HCT116 (cell line): ENCODE measurements around the gene CAMTA2. TPM values are rescaled to one million over a fixed set of nuclear protein-coding genes. Genes with fewer than 3 reads are reported as not detected.

Source experiments
- ATAC-seq: fragments of 200-7000 bp; cut with Tn5 transposase; 2 replicates; pipeline ENCODE4 v1.9.1; 2020; ENCODE audit warnings: mild to moderate bottlenecking, moderate library complexity
- BruUV-seq: library from RNA; stranded (reverse); fragments of 400-500 nt; replicated peaks from 2 replicates; lab custom pipeline; 2021; lab: Mats Ljungman, UMichigan
- CTCF ChIA-PET: fragments of 300-600 bp; sonication (Branson Sonifier 250); formaldehyde crosslinking; loops from one replicate; lab custom pipeline; 2021; ENCODE audit warnings: antibody characterized with exemption; lab: Charles Lee
- POLR2A ChIA-PET: fragments of 300-600, 350-600 bp; sonication (Branson Sonifier 250); formaldehyde crosslinking; loops from one replicate; lab custom pipeline; 2021; ENCODE audit warnings: antibody characterized with exemption; lab: Charles Lee
- RAD21 ChIA-PET, 2 experiments: fragments of 300-600 bp; sonication (Branson Sonifier 250); formaldehyde crosslinking; loops; one replicate each; lab custom pipeline; 2023; ENCODE audit warnings: low total read pairs in 2 of 2; ENCODE audit not compliant: uncharacterized antibody in 2 of 2, unreplicated experiment in 2 of 2, low non-redundant PET in 1 of 2; lab: Charles Lee
- DNase-seq: peaks from one replicate; pipeline ENCODE4 v3.0.0-alpha.2; 2010; ENCODE audit warnings: low read depth, low spot score
- H2AFZ ChIP-seq: fragments of 200-600 bp; shearing (Covaris generic), sonication (generic); 2 replicates; pipeline ENCODE4 v1.6.1; 2017; ENCODE audit warnings: low read depth, mixed run types, mixed read lengths, antibody characterized with exemption, low read length; ENCODE audit not compliant: poor library complexity, severe bottlenecking
- H3K27ac ChIP-seq: 2 replicates; pipeline ENCODE4 v1.5.1; 2012; ENCODE audit warnings: low read depth, low read length
- H3K27me3 ChIP-seq: fragments of 200-600 bp; sonication (generic); 2 replicates; pipeline ENCODE4 v1.6.1; 2016; ENCODE audit warnings: mixed run types, low read length, mixed read lengths; ENCODE audit not compliant: insufficient read depth
- H3K36me3 ChIP-seq, 2 experiments: fragments of 200-500 bp in 1 of 2; fragments of 200-600 bp in 1 of 2; sonication (Bioruptor generic) in 1 of 2; sonication (generic) in 1 of 2; 2 replicates each; pipeline versions ENCODE4 v1.5.1 to v1.6.1; 2014 to 2016; ENCODE audit warnings: low read length in 2 of 2, inconsistent platforms in 1 of 2, mixed read lengths in 1 of 2, mixed run types in 1 of 2; ENCODE audit not compliant: insufficient read depth in 2 of 2, control insufficient read depth in 1 of 2
- H3K4me1 ChIP-seq, 2 experiments: fragments of 200-600 bp in 1 of 2; sonication (generic) in 1 of 2; 2 replicates each; pipeline versions ENCODE4 v1.5.1 to v1.6.1; 2012 to 2017; ENCODE audit warnings: low read length in 2 of 2, inconsistent platforms in 1 of 2, mild to moderate bottlenecking in 1 of 2, mixed read lengths in 1 of 2, mixed run types in 1 of 2, moderate library complexity in 1 of 2; ENCODE audit not compliant: insufficient read depth in 2 of 2, control insufficient read depth in 1 of 2
- H3K4me2 ChIP-seq: fragments of 200-600 bp; sonication (generic); 2 replicates; pipeline ENCODE4 v1.6.1; 2017; ENCODE audit warnings: mixed run types, low read length, mixed read lengths
- H3K4me3 ChIP-seq, 2 experiments: fragments of 200-600 bp in 1 of 2; sonication (generic) in 1 of 2; replicated peaks in 1 of 2; 2 replicates each; pipeline ENCODE4 v1.5.1; 2011 to 2016; ENCODE audit warnings: low read length in 2 of 2, control low read depth in 1 of 2, low read depth in 1 of 2, mild to moderate bottlenecking in 1 of 2, mixed read lengths in 1 of 2, mixed run types in 1 of 2
- H3K79me2 ChIP-seq: fragments of 200-600 bp; sonication (generic); 2 replicates; pipeline ENCODE4 v1.6.1; 2017; ENCODE audit warnings: mild to moderate bottlenecking, mixed run types, low read length, moderate library complexity, mixed read lengths; ENCODE audit not compliant: insufficient read depth
- H3K9ac ChIP-seq: fragments of 200-600 bp; sonication (generic); 2 replicates; pipeline ENCODE4 v1.6.1; 2016; ENCODE audit warnings: low read length, mixed read lengths
- H3K9me2 ChIP-seq: fragments of 200-600 bp; sonication (generic), shearing (Covaris generic); 2 replicates; pipeline ENCODE4 v1.6.1; 2017; ENCODE audit warnings: mixed run types, mild to moderate bottlenecking, moderate library complexity; ENCODE audit not compliant: insufficient read depth
- H3K9me3 ChIP-seq, 2 experiments: fragments of 200-500 bp in 1 of 2; fragments of 200-600 bp in 1 of 2; sonication (Bioruptor generic) in 1 of 2; sonication (generic) in 1 of 2; 2 replicates each; pipeline ENCODE4 v1.6.1; 2014 to 2017; ENCODE audit warnings: low read length in 2 of 2, mixed read lengths in 2 of 2, inconsistent platforms in 1 of 2, low read depth in 1 of 2, mild to moderate bottlenecking in 1 of 2, mixed run types in 1 of 2, moderate library complexity in 1 of 2; ENCODE audit not compliant: control insufficient read depth in 1 of 2, insufficient read depth in 1 of 2
- H4K20me1 ChIP-seq: fragments of 200-600 bp; sonication (generic), shearing (Covaris generic); 2 replicates; pipeline ENCODE4 v1.6.1; 2017; ENCODE audit warnings: mixed run types, mild to moderate bottlenecking, moderate library complexity; ENCODE audit not compliant: insufficient read depth
- ATF3 ChIP-seq: IDR thresholded peaks from 2 replicates; pipeline ENCODE4 v1.6.1; 2012
- CBX3 ChIP-seq: IDR thresholded peaks from 2 replicates; pipeline ENCODE4 v1.6.1; 2012; ENCODE audit warnings: low read depth
- CEBPB ChIP-seq: IDR thresholded peaks from 2 replicates; pipeline ENCODE4 v1.6.1; 2012; ENCODE audit warnings: low read depth
- CTCF ChIP-seq, 3 experiments: fragments of 200-600 bp in 1 of 3; sonication (generic) in 1 of 3; IDR thresholded peaks in 2 of 3; conservative IDR thresholded peaks in 1 of 3; 2 replicates each; pipeline ENCODE4 v1.5.1; 2012 to 2017; ENCODE audit warnings: low read depth in 2 of 3, low read length in 2 of 3, antibody characterized with exemption in 1 of 3, borderline replicate concordance in 1 of 3, control low read depth in 1 of 3, mild to moderate bottlenecking in 1 of 3, mixed read lengths in 1 of 3, mixed run types in 1 of 3, moderate library complexity in 1 of 3; ENCODE audit not compliant: insufficient read depth in 1 of 3
- EGR1 ChIP-seq: IDR thresholded peaks from 2 replicates; pipeline ENCODE4 v1.6.1; 2012; ENCODE audit warnings: low read depth
- ELF1 ChIP-seq: IDR thresholded peaks from 2 replicates; pipeline ENCODE4 v1.6.1; 2012; ENCODE audit warnings: low read depth, borderline replicate concordance
- EZH2 ChIP-seq: fragments of 200-600 bp; sonication (generic); IDR thresholded peaks from 2 replicates; pipeline ENCODE4 v1.6.1; 2017; ENCODE audit warnings: antibody characterized with exemption, mixed run types
- EZH2phosphoT487 ChIP-seq: fragments of 200-600 bp; IDR thresholded peaks from 2 replicates; pipeline ENCODE4 v1.6.1; 2018; ENCODE audit warnings: antibody characterized with exemption, borderline replicate concordance
- FOSL1 ChIP-seq: IDR thresholded peaks from 2 replicates; pipeline ENCODE4 v1.6.1; 2012; ENCODE audit warnings: low read depth
- JUND ChIP-seq: IDR thresholded peaks from 2 replicates; pipeline ENCODE4 v1.6.1; 2012
- POLR2A ChIP-seq: IDR thresholded peaks from 2 replicates; pipeline ENCODE4 v1.7.0; 2011; ENCODE audit warnings: borderline replicate concordance; ENCODE audit not compliant: insufficient read depth, insufficient read length; ENCODE audit errors: extremely low read depth
- POLR2AphosphoS5 ChIP-seq: IDR thresholded peaks from 2 replicates; pipeline ENCODE4 v1.6.1; 2011; ENCODE audit warnings: mild to moderate bottlenecking, low read depth, low read length, moderate library complexity
- RAD21 ChIP-seq: IDR thresholded peaks from 2 replicates; pipeline ENCODE4 v1.6.1; 2012; ENCODE audit warnings: low read depth, mild to moderate bottlenecking
- SIN3A ChIP-seq: IDR thresholded peaks from 2 replicates; pipeline ENCODE4 v1.6.1; 2012; ENCODE audit warnings: low read depth
- SRF ChIP-seq: IDR thresholded peaks from 2 replicates; pipeline ENCODE4 v1.6.1; 2012; ENCODE audit warnings: low read depth
- YY1 ChIP-seq: IDR thresholded peaks from 2 replicates; pipeline ENCODE4 v1.6.1; 2011; ENCODE audit warnings: low read length, low read depth, moderate library complexity, mild to moderate bottlenecking; ENCODE audit not compliant: insufficient replicate concordance; ENCODE audit errors: extremely low read depth
- ZNF274 ChIP-seq: fragments of 200-500 bp; sonication (Bioruptor generic); IDR thresholded peaks from 2 replicates; pipeline ENCODE4 v1.6.1; 2014; ENCODE audit warnings: mild to moderate bottlenecking, low read depth, low read length, inconsistent platforms
- intact Hi-C: fragments of 100-400 bp; cut with micrococcal nuclease; formaldehyde crosslinking; loops from 2 replicates; pipeline ENCODE4 v1.10.0; 2022
- total RNA-seq: library from RNA; stranded (reverse); gene quantifications from one replicate; pipeline ENCODE4 v1.2.1, GENCODE V29; 2021; ENCODE audit not compliant: unreplicated experiment

Gene CAMTA2
- total RNA-seq, 1 experiment from 2014 or later, result 37.8 TPM

GRCh38 chr17:5020502-5021023 lies 33.1 kb upstream of the CAMTA2 start:
- H3K36me3 ChIP-seq, result peaks cover 14 to 31% of the 10 kb centered on the region in 2 experiments
- ChIA-PET CTCF (no interaction called here), POLR2A (no interaction called here), RAD21 (no interaction called here)
- ATAC-seq, result no peak
- TF ChIP-seq EGR1 (no peak), CEBPB (no peak), RAD21 (no peak), POLR2A (no peak), CTCF (IDR thresholded peaks at IDR 0.05 in 2 of 3, conservative IDR thresholded peaks at IDR 0.05 in 1 of 3; ENCODE audit: borderline replicate concordance in 1 of 3, insufficient read depth in 1 of 3, low read depth in 2 of 3, low read length in 2 of 3) (no peak), ZNF274 (no peak), CBX3 (no peak), EZH2 (no peak), YY1 (no peak), ATF3 (no peak), SIN3A (no peak), EZH2phosphoT487 (no peak), JUND (no peak), POLR2AphosphoS5 (no peak), ELF1 (no peak), SRF (no peak), FOSL1 (no peak)
- H3K27ac ChIP-seq, result no peak overlapping the region
- H3K4me1 ChIP-seq, result peaks cover 4 to 7% of the 10 kb centered on the region in 2 experiments; a peak in 1 of 4 replicates
- H3K79me2 ChIP-seq, result no peaks in the 10 kb centered on the region
- no peak overlapping the region for H2AFZ ChIP-seq
- no peaks in the 10 kb centered on the region for H3K27me3 ChIP-seq
- intact Hi-C loops, result no loop called here
- H4K20me1 ChIP-seq, result no peaks in the 10 kb centered on the region
- H3K4me3 ChIP-seq, result no peak overlapping the region
- no peak for DNase-seq
- no peak overlapping the region for H3K4me2 ChIP-seq
- no peaks in the 10 kb centered on the region for H3K9me3 ChIP-seq
- no peaks in the 10 kb centered on the region for H3K9me2 ChIP-seq
- no TSS peak for BruUV-seq
- no peak overlapping the region for H3K9ac ChIP-seq
